HG03097 (cell line): Measurements from ENCODE around the gene P3H3.
"Not testable (repeated sequence)": the region's sequence is repeated elsewhere in the genome, so short reads cannot be mapped to it uniquely, and the experiment has no call there.

Experiments
- ATAC-seq: cut with Tn5 transposase; IDR thresholded peaks from one replicate; pipeline ENCODE4 v1.9.1; 2021; ENCODE audit not compliant: unreplicated experiment, low FRiP score

The P3H3 gene

DNA sequence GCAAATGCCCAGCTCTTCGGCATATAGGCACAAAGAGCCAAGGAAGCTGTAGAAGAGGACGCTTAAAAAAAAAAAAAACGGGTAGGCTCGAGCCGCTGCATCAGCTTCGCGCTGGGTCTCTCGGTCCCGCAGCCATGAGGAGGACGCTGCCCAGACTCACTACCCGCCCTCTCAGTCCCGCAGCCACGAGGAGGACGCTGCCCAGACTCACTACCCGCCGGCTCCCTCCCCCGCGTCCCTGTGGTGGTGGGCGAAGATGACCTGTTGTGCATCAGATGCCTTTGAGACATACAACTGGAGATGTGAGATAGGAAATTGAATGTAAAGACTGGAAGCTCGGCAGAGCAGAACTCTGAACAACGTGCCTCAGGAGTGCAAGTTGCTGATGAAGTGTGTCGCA, 56.3 kb downstream of the P3H3 start:
- ATAC-seq, result no peak

- ATAC-seq, result not testable (repeated sequence)
These were observed 58.2 kb downstream of the P3H3 start for GRCh38 chr12:6886206-6886999.

- no peak for ATAC-seq
These were observed 59.3 kb downstream of the P3H3 start for GRCh38 chr12:6887460-6887859.

- no peak for ATAC-seq
These were observed 60.2 kb downstream of the P3H3 start for GRCh38 chr12:6888360-6888759.

GRCh38 chr12:6888794-6889193, 60.6 kb downstream of the P3H3 start:
- not testable (repeated sequence) for ATAC-seq
